NCI-H69 (cell line): Measurements from ENCODE around the gene KCNJ14.
A peak's percentile ranks its signal among the peaks of the same experiment; 100 is the strongest.

ENCODE experiments used
- DNase-seq: peaks from one replicate; lab custom pipeline; 2025; lab: John Stamatoyannopoulos, UW

Gene KCNJ14

DNA sequence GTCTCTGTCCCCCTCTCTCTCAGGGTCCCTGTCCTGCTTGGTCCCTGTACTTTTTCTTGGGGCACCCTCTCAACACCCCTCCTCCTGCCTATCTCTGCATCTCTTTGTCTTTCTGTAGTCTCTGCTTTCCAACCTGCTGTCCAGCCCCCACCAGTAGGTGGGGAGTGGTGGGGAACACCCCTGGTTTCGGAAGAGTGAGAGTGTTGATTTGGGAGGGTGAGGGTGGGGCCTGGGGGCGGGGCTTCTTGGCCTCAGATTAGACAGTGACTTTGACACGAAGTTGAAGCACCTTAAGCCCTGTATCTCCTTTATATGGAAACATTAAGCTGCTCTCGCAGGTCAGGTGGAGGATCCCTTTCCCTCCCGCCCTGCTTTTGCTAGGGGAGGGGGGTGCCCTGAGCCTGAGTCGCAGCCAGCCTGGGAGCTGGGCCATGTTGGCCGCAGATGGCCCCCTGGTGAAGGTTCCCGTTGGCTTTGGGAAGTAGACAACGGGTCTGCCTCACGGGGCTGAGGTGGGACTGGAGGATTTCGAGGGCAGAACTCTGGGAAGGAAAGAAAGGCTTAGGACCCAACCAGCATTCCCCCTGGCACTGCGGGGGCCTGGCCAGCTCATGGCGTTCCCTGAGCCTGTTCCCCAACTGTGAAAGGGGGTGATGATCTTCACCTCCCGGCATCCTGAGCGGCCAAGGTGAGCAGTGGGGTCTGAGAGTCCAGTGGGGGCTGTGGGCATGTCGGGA is at the start of gene KCNJ14:
TSS of gene KCNJ14 (plus strand) at position 404 of the 737 bp plus-strand sequence. CDS start 6,151 bp downstream, outside the sequence.
- DNase-seq = no peak

DNA sequence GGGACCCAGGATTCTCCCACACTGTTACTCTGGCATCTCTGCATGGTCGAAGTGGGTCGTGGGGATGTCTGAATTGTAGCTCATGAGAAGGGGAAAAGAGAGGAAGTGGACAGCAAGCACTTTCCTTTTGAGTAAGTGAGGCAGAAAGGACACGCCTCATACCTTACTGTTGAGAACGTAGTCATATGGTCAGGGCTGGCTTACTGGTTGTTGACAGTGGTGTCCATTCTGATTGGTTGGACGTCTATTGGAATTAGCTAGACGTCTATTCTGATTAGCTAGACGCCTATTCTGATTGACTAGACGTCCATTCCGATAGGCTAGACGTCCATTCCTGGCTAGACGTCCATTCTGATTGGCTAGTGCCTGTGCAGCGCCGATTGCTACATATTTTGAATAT is 49.5 kb upstream of the KCNJ14 start:
- no peak for DNase-seq

DNA sequence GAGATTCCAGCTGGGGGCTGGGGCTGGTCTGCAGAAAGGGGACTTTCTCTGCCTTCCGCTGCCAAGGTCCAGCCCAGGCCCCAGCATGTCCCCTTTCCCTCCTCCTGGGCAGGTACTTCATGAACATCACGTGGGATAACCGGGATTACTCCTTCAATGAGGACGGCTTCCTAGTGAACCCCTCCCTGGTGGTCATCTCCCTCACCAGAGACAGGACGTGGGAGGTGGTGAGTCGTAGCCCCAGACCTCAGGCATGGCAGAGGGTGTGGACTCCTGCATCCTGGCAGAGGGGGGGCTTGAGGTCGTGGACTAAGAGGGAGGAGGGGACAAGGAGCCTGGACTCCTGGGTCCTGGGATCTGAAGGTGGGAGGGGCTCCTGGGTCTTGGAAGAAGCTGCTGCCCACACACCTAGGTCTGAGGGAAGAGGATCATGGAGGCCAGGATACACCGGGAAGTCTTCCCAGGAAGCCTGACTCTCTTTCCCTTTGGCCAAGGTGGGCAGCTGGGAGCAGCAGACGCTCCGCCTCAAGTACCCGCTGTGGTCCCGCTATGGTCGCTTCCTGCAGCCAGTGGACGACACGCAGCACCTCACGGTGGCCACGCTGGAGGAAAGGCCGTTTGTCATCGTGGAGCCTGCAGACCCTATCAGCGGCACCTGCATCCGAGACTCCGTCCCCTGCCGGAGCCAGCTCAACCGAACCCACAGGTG is 41.3 kb upstream of the KCNJ14 start:
- DNase-seq = peak; percentile 61

DNA sequence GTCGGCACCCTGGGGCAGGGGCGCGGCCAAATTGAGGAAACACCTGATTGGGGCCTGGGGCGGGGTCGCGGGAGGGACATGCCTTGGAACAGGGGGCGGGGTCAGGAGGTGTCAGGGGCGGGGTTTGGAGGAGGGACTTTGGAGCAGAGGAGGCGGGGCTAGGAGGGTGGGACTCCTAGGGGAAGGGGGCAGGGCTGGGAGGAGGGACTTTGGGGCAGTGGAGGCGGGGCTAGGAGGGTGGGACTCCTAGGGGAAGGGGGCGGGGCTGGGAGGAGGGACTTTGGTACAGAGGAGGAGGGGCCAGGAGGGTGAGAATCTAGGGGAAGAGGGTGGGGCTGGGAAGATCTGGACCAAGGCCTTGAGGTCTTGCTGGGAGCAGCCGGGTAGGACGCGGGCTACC is 40.0 kb upstream of the KCNJ14 start:
- peak; percentile 87 for DNase-seq

DNA sequence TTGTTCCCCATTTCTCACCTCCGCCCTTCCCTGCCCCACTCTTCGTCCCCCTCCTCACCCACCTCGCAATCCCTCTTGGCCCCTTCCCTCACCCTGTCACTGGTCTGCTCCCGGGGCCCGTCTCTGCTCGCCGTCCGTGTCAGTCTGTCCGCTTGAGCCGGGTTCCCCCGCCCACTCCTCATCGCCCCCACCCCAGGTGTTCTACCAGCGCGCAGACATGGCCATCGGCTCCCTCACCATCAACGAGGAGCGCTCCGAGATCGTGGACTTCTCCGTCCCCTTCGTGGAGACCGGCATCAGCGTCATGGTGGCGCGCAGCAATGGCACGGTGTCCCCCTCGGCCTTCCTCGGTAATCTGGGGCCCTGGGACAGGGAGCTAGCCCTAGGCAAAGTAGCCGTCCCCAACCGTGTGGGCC is 39.6 kb upstream of the KCNJ14 start:
- no peak for DNase-seq

DNA sequence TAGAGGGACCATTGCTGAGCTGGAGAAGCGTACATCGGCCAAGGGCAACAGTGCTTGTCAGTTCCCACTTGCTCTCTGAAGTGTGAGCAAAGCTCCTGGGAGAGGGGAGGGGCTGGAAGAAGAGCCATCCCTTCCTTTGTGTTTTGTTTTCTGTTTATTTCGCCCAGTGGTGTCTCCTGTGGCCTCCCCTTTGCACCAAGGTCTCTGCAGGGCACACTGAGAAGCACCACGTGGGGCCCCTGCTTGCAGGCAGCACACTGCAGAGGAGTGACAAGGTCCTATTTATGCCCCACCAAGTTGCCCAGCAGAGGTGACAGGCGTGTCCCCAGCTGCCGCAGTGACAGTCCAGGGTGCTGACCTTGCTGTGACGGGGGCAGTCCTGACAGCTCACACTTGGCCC is 38.0 kb upstream of the KCNJ14 start:
- DNase-seq = no peak

DNA sequence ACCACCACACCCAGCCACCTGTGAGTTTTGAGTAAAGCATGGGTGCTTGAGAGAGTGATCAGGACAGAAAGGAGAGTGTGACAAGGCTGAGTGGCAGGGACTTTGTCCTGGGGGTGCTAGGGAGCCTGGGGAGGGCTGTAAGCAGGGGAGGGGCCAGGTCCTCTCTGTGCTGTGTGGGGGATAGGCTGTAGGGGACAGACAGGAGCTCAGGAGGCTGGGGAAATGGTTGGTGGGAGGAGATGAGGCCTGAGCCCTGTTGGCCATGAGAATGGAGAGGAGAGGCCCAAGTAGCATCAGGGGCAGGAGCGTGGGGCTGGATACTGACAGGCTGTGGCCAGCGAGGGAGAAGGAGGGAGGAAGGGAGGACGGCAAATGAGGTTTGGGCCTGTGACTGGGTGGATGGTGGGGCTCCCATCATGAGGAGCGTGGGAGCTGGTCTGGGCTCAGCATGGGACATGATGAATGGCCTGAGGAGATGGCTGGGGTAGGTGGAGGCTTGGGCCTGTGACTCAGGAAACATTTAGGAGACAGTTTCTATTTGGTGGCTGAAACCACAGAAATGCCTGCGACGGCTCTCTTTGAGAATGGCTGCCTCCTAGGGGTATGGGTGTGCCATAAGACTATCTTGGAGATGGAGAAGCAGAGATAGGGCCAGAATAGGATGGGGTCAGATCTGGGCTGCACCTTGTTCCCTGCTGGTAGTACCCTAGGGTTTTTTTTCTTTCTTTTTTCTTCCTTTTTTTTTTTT is 36.9 kb upstream of the KCNJ14 start:
- no peak for DNase-seq

DNA sequence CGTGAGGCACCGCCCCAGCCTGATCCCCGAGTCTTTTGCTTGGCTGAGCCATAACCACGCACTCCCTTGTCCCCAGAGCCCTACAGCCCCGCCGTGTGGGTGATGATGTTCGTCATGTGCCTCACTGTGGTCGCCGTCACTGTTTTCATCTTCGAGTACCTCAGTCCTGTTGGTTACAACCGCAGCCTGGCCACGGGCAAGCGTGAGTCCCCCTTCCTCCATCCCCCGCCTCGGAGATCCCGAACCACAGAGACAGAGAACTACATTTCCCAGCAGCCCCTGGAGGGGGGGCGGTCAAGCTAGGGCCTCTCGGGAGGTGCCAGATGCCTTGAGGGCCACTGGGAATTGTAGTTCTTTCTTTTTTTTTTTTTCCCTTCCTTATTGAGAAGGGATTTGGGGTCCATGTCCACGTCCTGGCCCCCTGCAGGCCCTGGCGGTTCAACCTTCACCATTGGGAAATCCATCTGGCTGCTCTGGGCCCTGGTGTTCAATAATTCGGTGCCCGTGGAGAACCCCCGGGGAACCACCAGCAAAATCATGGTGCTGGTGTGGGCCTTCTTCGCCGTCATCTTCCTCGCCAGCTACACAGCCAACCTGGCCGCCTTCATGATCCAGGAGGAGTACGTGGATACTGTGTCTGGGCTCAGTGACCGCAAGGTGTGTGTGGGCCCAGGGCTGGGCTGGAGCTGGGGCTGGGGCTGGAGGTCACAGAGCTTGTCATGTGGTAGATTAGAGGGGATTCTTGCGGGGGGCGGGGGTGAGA is 36.0 kb upstream of the KCNJ14 start:
- peak; percentile 57 for DNase-seq

DNA sequence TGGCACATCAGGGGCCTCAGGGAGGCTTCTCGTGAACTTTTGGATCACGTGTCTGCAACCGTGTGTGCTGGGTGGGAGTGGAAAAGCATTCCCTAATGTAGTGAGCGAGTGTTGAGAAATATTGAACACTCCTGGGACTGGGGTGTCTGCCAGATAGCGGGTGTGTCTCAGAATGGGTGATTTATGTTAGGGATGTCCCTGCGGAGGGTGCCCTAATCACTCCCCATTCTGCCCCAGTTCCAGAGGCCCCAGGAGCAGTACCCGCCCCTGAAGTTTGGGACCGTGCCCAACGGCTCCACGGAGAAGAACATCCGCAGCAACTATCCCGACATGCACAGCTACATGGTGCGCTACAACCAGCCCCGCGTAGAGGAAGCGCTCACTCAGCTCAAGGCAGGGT is 33.8 kb upstream of the KCNJ14 start:
- peak; percentile 56 for DNase-seq

DNA sequence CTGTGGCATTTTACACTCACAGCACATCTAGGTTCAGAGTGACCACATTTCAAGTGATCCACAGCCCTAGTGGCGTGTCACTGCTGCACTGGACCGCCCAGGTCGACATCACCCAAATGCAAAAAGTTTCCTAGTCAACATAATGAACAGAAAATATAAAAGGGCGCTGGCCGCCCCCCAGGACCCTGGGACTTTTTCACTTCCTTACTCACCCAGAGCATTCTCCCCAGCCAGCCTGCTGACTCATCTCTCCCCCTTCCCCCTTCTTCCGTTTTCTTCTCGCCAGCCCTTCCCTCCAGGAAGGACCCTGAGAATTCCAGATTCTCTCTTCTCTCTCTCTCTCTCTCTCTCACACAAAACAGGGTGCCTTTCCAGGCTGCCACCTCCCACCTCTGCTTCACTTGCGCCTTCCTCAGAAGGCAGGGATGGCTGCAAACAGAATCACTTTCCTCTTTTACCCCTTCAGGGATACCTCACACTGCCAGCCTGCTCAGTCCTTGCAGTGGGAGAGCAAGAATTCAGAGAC is 30.6 kb upstream of the KCNJ14 start:
- DNase-seq = peak; percentile 27

DNA sequence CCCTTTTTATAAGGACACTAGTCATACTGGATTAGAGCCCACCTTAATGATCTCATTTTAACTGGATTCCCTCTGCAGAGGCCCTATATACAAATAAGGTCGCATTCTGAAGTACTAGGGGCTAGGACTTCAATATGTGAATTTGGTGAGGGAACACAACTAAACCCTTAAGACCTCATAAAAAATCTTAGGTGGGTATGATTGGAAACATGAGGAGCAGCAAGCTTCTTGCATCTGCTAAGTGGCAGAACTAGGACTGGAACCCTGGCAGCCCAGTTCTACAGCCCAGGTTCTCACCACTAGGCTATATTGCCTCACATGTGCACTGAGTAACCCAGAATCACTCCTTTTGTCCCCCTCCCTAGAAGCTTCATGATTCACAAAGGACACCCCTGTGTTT is 26.7 kb upstream of the KCNJ14 start:
- DNase-seq = no peak

DNA sequence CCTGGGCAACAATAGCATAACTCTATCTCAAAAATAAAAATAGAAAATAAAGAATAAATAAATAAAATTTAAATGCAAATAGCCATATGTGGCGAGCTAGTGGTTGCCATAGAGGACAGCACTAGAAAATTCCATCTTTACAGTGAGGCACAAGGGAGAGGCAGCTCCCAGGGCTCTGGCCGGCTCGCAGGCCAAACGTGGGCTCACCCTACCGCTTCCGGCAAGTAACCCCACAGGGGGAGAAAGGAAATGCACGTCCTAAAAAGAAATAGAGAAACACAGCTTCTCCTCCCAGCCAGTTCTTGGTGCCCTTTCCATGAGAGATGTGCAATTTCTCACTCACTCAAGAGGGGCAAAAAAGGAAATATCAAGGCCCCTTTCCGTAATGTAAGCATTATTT is 22.0 kb upstream of the KCNJ14 start:
- DNase-seq = no peak

DNA sequence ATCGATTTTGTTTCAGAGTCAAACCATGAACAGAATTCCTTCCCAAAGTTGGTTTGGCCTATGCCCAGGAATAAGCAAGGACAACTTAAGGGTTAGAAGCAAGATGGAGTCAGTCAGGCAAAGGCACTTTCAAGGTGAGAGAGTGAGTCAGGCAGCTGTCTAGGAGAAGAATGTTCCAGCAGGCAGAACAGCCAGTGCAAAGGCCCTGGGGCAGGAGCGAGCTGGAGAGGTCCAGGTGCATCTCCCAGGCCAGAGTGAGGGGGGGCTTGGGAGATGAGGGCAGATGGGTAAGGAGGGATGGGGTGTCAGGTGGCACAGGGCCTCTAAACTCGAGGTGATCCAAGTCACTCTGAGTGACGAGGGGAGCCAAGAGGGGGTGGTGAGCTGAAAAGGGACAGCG is 18.8 kb upstream of the KCNJ14 start:
- DNase-seq = no peak

DNA sequence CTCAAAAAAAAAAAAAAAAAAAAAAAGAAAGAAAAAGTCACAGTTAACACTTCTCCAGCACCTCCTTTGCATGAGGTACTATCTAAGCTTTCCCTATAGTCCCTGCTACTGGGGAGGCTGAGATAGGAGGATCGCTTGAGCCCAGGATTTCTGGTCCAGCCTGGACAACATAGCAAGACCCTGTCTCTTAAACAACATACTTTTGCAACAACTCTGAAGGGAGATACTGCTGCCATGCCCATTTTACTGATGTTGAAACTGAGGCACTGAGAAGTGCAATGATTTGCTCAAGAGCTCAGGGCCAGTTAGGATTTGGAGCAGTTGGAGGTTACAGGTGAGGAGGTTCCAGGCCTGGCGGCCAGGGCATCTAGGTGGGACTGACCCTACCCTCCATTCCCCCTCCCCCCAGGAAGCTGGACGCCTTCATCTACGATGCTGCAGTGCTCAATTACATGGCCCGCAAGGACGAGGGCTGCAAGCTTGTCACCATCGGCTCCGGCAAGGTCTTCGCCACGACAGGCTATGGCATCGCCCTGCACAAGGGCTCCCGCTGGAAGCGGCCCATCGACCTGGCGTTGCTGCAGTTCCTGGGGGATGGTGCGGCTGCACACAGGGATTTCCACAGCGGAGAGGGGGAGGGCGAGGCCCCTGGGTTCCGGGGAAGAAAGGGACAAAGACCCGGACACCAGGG is 13.9 kb upstream of the KCNJ14 start:
- no peak for DNase-seq

DNA sequence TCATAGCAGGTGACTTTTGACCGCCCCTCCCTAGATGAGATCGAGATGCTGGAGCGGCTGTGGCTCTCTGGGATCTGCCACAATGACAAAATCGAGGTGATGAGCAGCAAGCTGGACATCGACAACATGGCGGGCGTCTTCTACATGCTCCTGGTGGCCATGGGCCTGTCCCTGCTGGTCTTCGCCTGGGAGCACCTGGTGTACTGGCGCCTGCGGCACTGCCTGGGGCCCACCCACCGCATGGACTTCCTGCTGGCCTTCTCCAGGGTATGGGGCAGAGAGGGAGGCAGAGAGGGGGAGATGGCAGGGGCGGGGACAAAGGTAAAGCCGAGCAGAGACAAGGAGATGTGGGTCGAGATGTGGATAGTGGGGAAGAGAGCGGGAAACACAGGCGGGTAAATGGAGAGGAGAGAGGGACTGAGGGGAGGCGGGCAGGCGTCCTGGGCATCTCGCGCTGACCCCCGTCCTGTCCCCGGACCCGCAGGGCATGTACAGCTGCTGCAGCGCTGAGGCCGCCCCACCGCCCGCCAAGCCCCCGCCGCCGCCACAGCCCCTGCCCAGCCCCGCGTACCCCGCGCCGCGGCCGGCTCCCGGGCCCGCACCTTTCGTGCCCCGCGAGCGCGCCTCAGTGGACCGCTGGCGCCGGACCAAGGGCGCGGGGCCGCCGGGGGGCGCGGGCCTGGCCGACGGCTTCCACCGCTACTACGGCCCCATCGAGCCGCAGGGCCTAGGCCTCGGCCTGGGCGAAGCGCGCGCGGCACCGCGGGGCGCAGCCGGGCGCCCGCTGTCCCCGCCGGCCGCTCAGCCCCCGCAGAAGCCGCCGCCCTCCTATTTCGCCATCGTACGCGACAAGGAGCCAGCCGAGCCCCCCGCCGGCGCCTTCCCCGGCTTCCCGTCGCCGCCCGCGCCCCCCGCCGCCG is 13.0 kb upstream of the KCNJ14 start:
- no peak for DNase-seq

DNA sequence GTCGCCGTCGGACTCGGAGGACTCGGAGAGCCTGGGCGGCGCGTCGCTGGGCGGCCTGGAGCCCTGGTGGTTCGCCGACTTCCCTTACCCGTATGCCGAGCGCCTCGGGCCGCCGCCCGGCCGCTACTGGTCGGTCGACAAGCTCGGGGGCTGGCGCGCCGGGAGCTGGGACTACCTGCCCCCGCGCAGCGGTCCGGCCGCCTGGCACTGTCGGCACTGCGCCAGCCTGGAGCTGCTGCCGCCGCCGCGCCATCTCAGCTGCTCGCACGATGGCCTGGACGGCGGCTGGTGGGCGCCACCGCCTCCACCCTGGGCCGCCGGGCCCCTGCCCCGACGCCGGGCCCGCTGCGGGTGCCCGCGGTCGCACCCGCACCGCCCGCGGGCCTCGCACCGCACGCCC is 12.1 kb upstream of the KCNJ14 start:
- peak; percentile 69 for DNase-seq

DNA sequence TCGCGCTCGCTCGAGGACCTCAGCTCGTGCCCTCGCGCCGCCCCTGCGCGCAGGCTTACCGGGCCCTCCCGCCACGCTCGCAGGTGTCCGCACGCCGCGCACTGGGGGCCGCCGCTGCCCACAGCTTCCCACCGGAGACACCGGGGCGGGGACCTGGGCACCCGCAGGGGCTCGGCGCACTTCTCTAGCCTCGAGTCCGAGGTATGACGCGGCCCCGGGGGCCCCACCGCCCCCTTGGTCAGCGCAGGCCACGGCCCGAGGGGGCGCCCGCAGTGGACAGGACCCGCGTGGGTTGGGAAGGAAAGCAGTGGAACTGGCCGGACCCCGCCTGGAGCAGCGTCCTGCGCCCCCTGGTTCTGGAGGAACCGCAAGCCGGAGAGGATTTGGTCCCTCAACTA is 11.6 kb upstream of the KCNJ14 start:
- DNase-seq = peak; percentile 63

DNA sequence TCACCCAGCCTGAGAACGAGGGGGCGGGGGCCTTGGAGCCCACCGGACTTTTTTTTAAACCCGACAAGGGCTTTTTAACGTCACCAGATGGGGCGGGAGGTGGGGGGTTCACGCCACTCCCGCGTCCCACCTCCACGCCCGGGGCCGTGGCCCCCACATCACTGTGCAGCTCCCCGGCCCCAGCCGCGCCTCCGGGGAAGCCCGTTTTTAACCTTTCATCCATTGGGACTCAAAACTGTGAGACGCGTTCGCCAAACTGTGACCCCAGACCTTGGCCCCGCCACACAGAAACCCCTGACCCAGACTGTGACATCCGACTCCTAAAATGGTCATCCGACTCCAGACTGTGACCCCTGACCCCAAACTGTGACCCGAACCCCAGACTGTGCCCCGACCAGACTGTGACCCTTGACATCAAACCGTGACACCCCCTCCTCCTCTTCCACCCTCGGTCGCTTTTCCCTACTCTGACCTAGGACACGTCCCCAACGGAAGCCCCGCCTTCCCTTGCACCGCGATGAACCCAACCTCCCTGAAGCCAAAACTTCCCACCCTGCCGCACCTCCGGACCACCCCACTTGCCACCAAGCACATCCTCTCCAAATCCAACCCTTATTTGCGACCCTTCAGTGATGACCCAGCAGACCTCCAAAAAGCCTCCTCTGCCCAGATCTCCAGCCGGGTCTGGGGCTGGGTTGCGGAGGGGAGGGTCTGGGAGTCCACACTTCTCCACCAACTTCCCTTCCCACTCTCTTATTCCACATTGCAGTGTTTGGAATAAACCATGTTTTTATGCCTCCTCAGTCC is 11.0 kb upstream of the KCNJ14 start:
- peak; percentile 68 for DNase-seq

DNA sequence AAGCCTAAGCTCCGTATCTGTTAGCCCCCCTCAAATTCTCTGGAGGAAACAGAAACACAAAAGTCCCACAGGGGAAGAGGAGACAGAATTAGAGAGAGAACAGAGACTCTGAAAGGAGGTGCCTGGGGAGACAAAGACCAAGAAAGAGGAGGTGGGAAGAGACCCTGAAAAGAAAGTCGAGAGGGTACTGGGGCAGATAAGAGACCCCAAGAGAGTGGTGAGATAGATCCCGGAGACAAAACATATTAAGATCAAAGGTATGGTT is 10.5 kb upstream of the KCNJ14 start:
- peak; percentile 74 for DNase-seq

DNA sequence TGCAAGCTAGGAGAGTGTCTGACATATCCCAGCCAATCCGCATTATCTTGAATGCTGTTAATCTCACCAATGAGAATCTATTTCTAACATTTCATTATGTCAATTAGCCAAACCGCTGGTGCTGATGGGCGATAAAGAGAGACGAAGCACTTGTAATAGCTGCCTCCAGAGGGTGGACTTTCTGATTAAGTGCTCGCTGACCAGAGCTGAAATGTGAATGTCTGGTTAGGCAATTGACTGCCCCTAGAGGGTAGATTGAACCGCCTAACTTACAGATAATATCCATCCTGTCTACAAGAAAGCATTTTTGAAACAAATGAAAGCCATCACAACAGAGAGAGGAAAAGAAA is 10.1 kb upstream of the KCNJ14 start:
- DNase-seq = peak; percentile 96
